IMR-90 (cell line): Measurements from ENCODE around the gene MISP3.

Experiments used
- CEBPB ChIP-seq: IDR thresholded peaks from 2 replicates; pipeline ENCODE4 v1.6.1; 2012; ENCODE audit warnings: low read depth, low read length, improper control_type of control experiment
- CHD1 ChIP-seq: IDR thresholded peaks from 2 replicates; pipeline ENCODE4 v1.6.1; 2012; ENCODE audit warnings: low read depth, low read length, improper control_type of control experiment
- FOS ChIP-seq: fragments of 150-350 bp; IDR thresholded peaks from 2 replicates; pipeline ENCODE4 v1.6.1; 2016; ENCODE audit warnings: low read depth, low read length
- MAZ ChIP-seq: IDR thresholded peaks from 2 replicates; pipeline ENCODE4 v1.6.1; 2012; ENCODE audit warnings: low read depth, mild to moderate bottlenecking, low read length, improper control_type of control experiment, moderate library complexity, borderline replicate concordance
- MXI1 ChIP-seq: IDR thresholded peaks from 2 replicates; pipeline ENCODE4 v1.6.1; 2012; ENCODE audit warnings: low read depth, mild to moderate bottlenecking, low read length, moderate library complexity, borderline replicate concordance
- POLR2A ChIP-seq: IDR thresholded peaks from 2 replicates; pipeline ENCODE4 v1.6.1; 2012; ENCODE audit warnings: mild to moderate bottlenecking, low read depth, low read length
- RAD21 ChIP-seq: IDR thresholded peaks from 2 replicates; pipeline ENCODE4 v1.6.1; 2012; ENCODE audit warnings: low read length, improper control_type of control experiment
- RFX5 ChIP-seq: IDR thresholded peaks from 2 replicates; pipeline ENCODE4 v1.8.0; 2012; ENCODE audit warnings: low read depth, mild to moderate bottlenecking, low read length, moderate library complexity
- TF ChIP-seq, protein P1 (sequence below): conservative IDR thresholded peaks from 2 replicates; pipeline ENCODE4 v1.5.1; 2012; ENCODE audit warnings: mild to moderate bottlenecking, low read depth, low read length, improper control_type of control experiment
- TF ChIP-seq, protein P2 (sequence below): fragments of 150-350 bp; IDR thresholded peaks from 2 replicates; pipeline ENCODE4 v1.6.1; 2017; ENCODE audit warnings: mild to moderate bottlenecking, antibody characterized with exemption, low read length, low read depth

GRCh38 chr19:14091813-14092462, 19.4 kb downstream of the MISP3 start:
- TF ChIP-seq POLR2A (no peak), FOS (no peak), CHD1 (no peak), RAD21 (no peak), RFX5 (no peak), CEBPB (no peak), MXI1 (no peak), MAZ (no peak)
- TF ChIP-seq, protein P1, sequence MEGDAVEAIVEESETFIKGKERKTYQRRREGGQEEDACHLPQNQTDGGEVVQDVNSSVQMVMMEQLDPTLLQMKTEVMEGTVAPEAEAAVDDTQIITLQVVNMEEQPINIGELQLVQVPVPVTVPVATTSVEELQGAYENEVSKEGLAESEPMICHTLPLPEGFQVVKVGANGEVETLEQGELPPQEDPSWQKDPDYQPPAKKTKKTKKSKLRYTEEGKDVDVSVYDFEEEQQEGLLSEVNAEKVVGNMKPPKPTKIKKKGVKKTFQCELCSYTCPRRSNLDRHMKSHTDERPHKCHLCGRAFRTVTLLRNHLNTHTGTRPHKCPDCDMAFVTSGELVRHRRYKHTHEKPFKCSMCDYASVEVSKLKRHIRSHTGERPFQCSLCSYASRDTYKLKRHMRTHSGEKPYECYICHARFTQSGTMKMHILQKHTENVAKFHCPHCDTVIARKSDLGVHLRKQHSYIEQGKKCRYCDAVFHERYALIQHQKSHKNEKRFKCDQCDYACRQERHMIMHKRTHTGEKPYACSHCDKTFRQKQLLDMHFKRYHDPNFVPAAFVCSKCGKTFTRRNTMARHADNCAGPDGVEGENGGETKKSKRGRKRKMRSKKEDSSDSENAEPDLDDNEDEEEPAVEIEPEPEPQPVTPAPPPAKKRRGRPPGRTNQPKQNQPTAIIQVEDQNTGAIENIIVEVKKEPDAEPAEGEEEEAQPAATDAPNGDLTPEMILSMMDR = no peak
- TF ChIP-seq, protein P2, sequence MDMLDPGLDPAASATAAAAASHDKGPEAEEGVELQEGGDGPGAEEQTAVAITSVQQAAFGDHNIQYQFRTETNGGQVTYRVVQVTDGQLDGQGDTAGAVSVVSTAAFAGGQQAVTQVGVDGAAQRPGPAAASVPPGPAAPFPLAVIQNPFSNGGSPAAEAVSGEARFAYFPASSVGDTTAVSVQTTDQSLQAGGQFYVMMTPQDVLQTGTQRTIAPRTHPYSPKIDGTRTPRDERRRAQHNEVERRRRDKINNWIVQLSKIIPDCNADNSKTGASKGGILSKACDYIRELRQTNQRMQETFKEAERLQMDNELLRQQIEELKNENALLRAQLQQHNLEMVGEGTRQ = no peak
